Body of pancreas (tissue), 4 donors: ENCODE data around the gene KNDC1.

Source experiments
- CTCF ChIP-seq, 7 experiments: fragments of 450-650 bp in 4 of 7; fragments of 200-600 bp in 3 of 7; sonication (generic) in 3 of 7; IDR thresholded peaks; one replicate each; pipeline ENCODE4 v1.5.1; 2016 to 2019; ENCODE audit warnings: antibody characterized with exemption in 7 of 7
- POLR2A ChIP-seq, 3 donors: fragments of 450-650 bp; IDR thresholded peaks; one replicate each; pipeline ENCODE4 v1.6.1; 2016; ENCODE audit warnings: antibody characterized with exemption in 3 of 3, mild to moderate bottlenecking in 2 of 3

- no peak for TF ChIP-seq CTCF (IDR thresholded peaks at IDR 0.05)
- no peak for TF ChIP-seq POLR2A (IDR thresholded peaks at IDR 0.05)
These were observed 49.6 kb downstream of the KNDC1 start for GRCh38 chr10:133209641-133210040.
